ENCODE measurements around the gene MED20.

MED20 gene

DNA sequence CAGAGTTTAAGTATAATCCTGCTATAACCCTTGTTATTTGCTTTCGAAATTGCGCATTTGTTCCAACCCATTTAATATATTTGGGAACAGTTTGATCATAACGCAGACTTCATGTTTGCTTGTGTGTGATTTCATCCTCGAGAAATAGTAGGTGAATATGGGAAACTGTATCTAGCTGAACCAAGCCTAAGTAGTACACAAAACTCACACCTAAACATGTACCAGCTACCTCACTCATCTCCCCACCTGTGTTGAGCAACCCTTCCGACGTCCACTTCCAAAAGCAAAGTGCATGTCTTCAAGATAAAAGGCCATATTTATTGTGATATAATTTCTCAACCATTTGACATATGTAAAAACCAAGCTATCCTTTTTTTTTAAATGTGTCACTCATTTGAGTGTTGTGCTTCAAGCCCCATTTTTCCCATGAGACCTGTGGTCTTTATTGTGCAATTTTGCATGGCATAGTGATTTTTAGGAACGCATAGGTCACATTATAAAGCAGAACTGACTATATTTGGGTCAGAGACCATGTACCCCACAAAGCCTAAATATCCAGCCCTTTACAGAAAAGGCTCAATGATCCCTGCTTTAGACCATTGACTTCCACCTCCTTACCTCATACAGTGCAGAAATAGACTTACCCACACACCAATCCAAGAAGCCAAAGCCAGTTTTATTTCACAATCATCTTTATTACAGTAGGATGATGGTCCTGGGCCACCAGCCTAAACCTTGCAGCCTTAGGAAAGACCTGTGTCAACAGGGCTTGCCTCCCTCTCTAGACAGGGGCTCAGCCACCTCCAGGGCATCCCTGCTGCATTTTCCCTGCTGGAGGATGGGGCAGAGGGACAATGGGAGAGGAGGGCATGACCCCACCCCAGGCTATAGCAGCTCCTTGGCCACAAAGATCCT, 13.6 kb upstream of the MED20 start:
- no peak overlapping the region for H3K27ac ChIP-seq
- TF ChIP-seq, protein P1, sequence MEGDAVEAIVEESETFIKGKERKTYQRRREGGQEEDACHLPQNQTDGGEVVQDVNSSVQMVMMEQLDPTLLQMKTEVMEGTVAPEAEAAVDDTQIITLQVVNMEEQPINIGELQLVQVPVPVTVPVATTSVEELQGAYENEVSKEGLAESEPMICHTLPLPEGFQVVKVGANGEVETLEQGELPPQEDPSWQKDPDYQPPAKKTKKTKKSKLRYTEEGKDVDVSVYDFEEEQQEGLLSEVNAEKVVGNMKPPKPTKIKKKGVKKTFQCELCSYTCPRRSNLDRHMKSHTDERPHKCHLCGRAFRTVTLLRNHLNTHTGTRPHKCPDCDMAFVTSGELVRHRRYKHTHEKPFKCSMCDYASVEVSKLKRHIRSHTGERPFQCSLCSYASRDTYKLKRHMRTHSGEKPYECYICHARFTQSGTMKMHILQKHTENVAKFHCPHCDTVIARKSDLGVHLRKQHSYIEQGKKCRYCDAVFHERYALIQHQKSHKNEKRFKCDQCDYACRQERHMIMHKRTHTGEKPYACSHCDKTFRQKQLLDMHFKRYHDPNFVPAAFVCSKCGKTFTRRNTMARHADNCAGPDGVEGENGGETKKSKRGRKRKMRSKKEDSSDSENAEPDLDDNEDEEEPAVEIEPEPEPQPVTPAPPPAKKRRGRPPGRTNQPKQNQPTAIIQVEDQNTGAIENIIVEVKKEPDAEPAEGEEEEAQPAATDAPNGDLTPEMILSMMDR (conservative IDR thresholded peaks at IDR 0.05) = no peak
- no peak for TF ChIP-seq ZFX (IDR thresholded peaks at IDR 0.05)

DNA sequence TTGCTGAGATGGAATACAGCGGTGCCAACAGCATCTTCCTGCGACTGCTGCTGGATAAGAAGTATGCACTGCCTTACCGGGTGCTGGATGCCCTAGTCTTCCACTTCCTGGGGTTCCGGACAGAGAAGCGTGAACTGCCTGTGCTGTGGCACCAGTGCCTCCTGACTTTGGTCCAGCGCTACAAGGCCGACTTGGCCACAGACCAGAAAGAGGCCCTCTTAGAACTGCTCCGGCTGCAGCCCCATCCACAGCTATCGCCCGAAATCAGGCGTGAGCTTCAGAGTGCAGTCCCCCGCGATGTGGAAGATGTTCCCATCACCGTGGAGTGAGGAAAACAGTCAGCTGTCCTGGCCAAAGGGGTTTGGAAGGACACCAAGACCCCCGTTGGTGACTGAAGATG, 11.4 kb upstream of the MED20 start:
- TF ChIP-seq ZFX (IDR thresholded peaks at IDR 0.05) = no peak
- TF ChIP-seq, protein P1 (conservative IDR thresholded peaks at IDR 0.05) = no peak
- no peak overlapping the region for H3K27ac ChIP-seq

DNA sequence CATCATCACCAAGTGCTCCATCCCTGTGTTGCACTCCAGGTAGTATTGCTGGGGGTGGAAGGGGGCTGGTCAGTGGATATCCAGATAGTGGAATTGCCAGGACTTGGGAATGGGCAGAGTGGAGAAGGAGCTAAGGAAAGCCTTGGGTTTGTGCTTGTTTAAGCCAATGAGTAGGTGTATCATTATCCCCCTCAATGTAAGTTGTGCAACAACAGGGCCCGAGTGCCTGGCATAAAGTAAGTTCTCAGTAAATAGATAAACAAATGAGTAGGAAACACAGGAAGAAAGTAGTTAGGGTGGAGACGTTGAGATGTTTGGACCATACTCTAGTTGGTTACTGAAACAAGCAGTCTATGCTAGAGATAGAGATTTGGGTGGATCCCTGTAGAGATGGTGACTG, 10.9 kb upstream of the MED20 start:
- no peak overlapping the region for H3K27ac ChIP-seq
- TF ChIP-seq ZFX (IDR thresholded peaks at IDR 0.05) = no peak
- TF ChIP-seq, protein P1 (conservative IDR thresholded peaks at IDR 0.05) = no peak

DNA sequence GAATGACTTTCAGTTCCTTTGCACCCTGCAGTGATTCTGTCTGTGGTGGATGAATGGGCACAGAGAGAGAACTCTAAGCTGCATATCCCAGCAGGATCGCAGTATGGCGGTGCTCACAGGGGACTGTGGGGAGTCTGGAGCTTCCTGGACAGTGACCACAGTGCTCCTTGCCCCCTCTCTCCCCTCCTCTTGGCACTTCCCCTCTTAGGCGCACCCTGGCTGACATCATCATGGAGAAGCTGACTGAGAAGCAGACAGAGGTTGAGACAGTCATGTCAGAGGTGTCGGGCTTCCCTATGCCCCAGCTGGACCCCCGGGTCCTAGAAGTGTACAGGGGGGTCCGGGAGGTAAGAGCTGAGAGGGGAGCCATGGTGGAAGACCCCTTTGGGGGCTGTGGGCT, 9.0 kb upstream of the MED20 start:
- no peak overlapping the region for H3K27ac ChIP-seq

DNA sequence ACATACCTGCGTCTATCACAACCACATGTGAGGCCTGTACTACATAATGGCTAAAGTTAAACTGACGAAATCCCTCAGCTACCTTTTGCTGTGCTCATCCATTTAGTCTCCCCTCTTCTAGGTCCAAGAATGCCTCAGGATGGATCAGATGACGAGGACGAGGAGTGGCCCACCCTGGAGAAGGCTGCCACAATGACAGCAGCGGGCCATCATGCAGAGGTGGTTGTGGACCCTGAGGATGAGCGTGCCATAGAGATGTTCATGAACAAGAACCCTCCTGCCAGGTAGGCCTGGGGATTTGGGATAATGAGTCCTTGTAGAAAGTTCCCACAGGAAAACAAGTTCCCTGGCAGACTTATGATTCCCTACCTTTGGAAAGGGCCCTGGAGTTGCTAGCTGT, 6.3 kb upstream of the MED20 start:
- no peak for TF ChIP-seq ZFX (IDR thresholded peaks at IDR 0.05)
- TF ChIP-seq, protein P1 (conservative IDR thresholded peaks at IDR 0.05) = no peak
- no peak overlapping the region for H3K27ac ChIP-seq

More for the DNA sequence above, 9.0 kb upstream of the MED20 start:
- TF ChIP-seq, protein P1 (conservative IDR thresholded peaks at IDR 0.05) = no peak
- TF ChIP-seq ZFX (IDR thresholded peaks at IDR 0.05) = no peak

DNA sequence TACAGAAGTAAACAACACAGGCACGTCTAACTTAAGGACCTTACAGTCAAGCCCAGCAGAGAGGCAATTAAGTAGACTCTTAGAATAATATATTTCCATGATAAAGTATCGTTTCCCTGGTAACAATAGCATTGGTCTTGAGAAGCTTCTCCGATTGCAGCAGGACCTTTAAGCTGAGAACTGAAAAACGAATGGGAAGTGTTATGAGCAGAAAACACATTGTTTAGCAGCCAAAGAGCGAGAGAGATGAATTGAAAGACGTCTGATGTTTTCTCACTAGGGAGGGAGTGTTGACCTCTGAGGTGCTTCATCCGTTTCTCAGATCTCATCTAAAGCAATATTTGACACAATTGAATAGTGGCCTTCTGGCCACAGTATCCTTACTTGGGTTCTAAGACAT, 1.2 kb upstream of the MED20 start:
- TF ChIP-seq, protein P1 (conservative IDR thresholded peaks at IDR 0.05) = no peak
- TF ChIP-seq ZFX (IDR thresholded peaks at IDR 0.05) = no peak
- H3K27ac ChIP-seq = peak overlapping the region; percentile 83

DNA sequence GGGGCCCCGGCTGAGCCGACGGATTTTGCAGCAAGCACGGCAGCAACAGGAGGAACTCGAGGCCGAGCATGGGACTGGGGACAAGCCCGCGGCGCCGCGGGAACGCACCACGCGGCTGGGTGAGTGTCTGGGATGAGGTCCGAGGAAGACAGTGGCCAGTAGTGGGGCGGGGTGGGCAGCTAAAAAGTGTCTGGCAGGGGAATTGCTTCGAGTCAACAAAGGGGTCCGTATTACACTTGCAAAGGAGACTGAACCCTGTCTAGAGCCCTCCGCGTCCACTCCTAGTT, 716 bp upstream of the MED20 start:
- peak overlapping the region; percentile 83 for H3K27ac ChIP-seq
- TF ChIP-seq ZFX (IDR thresholded peaks at IDR 0.05) = no peak; the same call in 1 of the 2 replicates
- TF ChIP-seq, protein P1 (conservative IDR thresholded peaks at IDR 0.05) = no peak

Measured in C4-2B (cell line).